ENCODE measurements around the gene MMP24OS. TPM values are rescaled to one million over a fixed set of nuclear protein-coding genes. Genes with fewer than 3 reads are reported as not detected.

The MMP24OS gene
- total RNA-seq, 1 donor from 2014 or later, result 94.6 TPM

DNA sequence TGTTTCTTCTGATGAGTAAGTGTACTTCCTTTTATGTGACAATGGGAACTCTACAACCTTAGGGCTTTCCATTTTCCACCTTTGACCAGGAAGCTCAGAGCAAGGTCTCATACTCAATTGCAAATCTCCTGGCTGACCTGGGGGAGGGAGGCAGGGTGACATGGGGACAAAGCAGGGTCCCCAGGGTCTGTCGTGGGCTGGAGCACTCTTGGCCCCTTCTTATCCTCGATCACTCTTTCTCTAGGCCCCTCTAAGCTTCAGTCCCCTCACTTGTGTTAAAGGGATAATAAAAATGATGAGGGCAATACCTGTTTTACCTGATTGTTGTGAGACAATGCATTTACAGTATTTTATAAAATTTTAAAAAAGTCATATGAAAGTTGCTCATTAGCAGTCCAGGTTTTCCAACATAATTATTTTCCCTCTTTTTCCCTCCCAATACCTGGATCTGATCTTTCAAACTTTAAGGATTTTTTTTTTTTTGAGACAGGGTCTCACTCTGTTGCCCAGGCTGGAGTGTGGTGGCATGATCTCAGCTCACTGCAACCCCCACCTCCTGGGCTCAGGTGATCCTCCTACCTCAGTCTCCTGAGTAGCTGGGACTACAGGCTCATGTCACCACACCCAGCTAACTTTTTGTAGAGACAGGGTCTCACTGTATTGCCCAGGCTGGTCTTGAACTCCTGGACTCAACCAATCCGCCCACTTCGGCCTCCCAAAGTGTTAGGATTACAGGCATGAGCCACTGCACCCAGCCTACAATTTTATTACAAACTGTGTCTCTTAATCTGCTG lies 22.7 kb upstream of the MMP24OS start:
- TF ChIP-seq, protein P1, sequence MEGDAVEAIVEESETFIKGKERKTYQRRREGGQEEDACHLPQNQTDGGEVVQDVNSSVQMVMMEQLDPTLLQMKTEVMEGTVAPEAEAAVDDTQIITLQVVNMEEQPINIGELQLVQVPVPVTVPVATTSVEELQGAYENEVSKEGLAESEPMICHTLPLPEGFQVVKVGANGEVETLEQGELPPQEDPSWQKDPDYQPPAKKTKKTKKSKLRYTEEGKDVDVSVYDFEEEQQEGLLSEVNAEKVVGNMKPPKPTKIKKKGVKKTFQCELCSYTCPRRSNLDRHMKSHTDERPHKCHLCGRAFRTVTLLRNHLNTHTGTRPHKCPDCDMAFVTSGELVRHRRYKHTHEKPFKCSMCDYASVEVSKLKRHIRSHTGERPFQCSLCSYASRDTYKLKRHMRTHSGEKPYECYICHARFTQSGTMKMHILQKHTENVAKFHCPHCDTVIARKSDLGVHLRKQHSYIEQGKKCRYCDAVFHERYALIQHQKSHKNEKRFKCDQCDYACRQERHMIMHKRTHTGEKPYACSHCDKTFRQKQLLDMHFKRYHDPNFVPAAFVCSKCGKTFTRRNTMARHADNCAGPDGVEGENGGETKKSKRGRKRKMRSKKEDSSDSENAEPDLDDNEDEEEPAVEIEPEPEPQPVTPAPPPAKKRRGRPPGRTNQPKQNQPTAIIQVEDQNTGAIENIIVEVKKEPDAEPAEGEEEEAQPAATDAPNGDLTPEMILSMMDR (IDR thresholded peaks at IDR 0.05), result no peak
- Mint-ChIP-seq H3K4me1 (ENCODE audit: low read depth) (peaks cover 45% of the 10 kb centered on the region), H3K27ac (ENCODE audit: unreplicated experiment) (no peak overlapping the region), H3K36me3 (ENCODE audit: low read depth) (no peaks in the 10 kb centered on the region), H3K9me3 (ENCODE audit: low read depth) (no peaks in the 10 kb centered on the region), H3K27me3 (ENCODE audit: low read depth) (no peaks in the 10 kb centered on the region), H3K4me3 (ENCODE audit: unreplicated experiment) (no peak overlapping the region)
- peak; percentile 21 for DNase-seq (ENCODE audit: low spot score)

DNA sequence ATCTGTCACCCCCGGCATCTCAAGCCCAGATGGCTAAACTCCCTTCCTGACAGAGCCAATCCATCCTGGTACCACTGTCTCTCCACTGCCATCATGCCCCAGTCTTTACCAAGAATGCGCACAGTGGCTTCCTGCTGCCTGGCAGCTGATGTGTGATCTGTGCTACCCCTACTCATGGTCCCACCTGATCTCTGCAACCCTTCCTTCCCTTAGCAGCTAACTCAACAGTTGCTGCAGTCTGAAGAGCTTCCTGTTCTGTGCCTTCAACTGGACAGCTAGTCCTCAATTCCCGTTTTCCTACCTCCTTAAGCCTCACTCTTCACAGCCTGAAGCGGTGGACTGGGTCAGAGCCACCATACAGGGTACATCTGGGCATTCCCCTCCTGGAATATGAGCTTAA lies 21.9 kb upstream of the MMP24OS start:
- Mint-ChIP-seq H3K27me3 (ENCODE audit: low read depth) (no peaks in the 10 kb centered on the region), H3K36me3 (ENCODE audit: low read depth) (no peaks in the 10 kb centered on the region), H3K9me3 (ENCODE audit: low read depth) (no peaks in the 10 kb centered on the region), H3K27ac (ENCODE audit: unreplicated experiment) (no peak overlapping the region), H3K4me3 (ENCODE audit: unreplicated experiment) (no peak overlapping the region), H3K4me1 (ENCODE audit: low read depth) (peaks cover 37% of the 10 kb centered on the region)
- TF ChIP-seq, protein P1 (IDR thresholded peaks at IDR 0.05), result no peak
- peak; percentile 5 for DNase-seq (ENCODE audit: low spot score)

DNA sequence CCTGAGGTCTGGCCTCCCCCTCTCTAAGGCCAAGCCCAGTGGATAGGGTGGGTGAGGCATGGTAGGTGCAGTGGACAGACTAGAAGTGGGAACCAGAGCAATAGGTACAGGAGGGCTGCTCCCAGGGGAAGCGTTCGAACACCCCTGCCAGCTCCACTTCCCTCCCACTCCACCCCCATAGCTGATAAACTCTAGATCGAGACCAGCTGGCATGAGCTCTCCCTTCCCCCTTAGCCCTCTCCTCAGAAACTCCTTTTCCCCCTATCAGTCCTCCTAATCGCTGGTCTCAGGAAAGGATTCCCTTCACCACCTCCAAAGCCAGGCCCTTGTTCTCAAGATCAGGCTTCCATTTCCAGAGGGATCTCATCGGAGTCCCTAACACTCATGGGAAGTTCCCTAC lies 20.3 kb upstream of the MMP24OS start:
- H3K27ac Mint-ChIP-seq (ENCODE audit: unreplicated experiment), result no peak overlapping the region
- H3K4me3 Mint-ChIP-seq (ENCODE audit: unreplicated experiment), result no peak overlapping the region
- no peaks in the 10 kb centered on the region for H3K27me3 Mint-ChIP-seq (ENCODE audit: low read depth)
- H3K36me3 Mint-ChIP-seq (ENCODE audit: low read depth), result no peaks in the 10 kb centered on the region
- peaks cover 22% of the 10 kb centered on the region for H3K4me1 Mint-ChIP-seq (ENCODE audit: low read depth)
- no peaks in the 10 kb centered on the region for H3K9me3 Mint-ChIP-seq (ENCODE audit: low read depth)
- no peak for DNase-seq (ENCODE audit: low spot score)
- TF ChIP-seq, protein P1 (IDR thresholded peaks at IDR 0.05), result no peak

DNA sequence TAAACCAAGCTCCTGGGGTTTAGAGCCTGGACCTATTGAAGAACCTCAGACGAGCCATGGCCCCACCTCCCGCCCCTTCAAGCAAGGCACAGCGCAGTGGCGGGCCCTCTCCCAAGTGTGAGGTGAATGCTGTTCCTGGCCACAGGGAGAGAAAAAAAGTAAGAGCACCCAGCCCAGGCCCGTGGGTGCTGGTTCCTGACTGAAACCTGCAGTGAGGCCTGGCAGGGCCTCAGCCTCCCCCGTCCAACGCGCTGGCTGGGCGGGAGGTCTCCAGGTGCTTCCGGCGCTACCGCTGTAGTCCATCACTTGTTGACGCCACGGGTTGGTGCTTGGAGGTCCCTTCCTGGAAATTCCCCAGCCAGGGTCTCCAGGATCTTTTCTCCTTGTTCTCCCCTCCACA lies 19.8 kb upstream of the MMP24OS start:
- Mint-ChIP-seq H3K4me1 (ENCODE audit: low read depth) (peaks cover 17% of the 10 kb centered on the region), H3K36me3 (ENCODE audit: low read depth) (no peaks in the 10 kb centered on the region), H3K27ac (ENCODE audit: unreplicated experiment) (no peak overlapping the region), H3K27me3 (ENCODE audit: low read depth) (no peaks in the 10 kb centered on the region), H3K9me3 (ENCODE audit: low read depth) (no peaks in the 10 kb centered on the region), H3K4me3 (ENCODE audit: unreplicated experiment) (no peak overlapping the region)
- peak; percentile 64 for DNase-seq (ENCODE audit: low spot score)
- TF ChIP-seq, protein P1 (IDR thresholded peaks at IDR 0.05), result no peak

DNA sequence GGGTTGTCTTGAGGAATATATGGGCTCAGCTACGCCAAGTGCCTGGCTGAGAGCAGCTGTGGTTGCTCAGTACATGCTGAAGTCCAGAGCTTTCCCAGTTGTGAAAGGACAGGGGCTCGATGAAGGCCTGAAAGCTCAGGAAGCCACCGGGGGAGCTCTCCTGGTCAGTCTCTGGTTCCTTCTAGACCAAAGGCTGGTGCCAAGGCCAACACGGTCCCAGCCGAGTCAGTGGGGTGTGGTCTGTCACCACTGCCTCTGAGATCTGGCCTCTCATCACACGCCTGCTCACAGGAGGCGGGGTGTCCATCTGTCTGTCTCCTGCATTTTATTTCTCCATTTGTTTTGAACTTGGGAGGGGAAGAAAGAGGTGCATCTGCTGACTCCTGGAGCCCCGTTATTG lies 19.2 kb upstream of the MMP24OS start:
- DNase-seq (ENCODE audit: low spot score), result peak; percentile 75
- Mint-ChIP-seq H3K36me3 (ENCODE audit: low read depth) (no peaks in the 10 kb centered on the region), H3K9me3 (ENCODE audit: low read depth) (no peaks in the 10 kb centered on the region), H3K27ac (ENCODE audit: unreplicated experiment) (no peak overlapping the region), H3K4me3 (ENCODE audit: unreplicated experiment) (no peak overlapping the region), H3K4me1 (ENCODE audit: low read depth) (peaks cover 11% of the 10 kb centered on the region), H3K27me3 (ENCODE audit: low read depth) (no peaks in the 10 kb centered on the region)
- TF ChIP-seq, protein P1 (IDR thresholded peaks at IDR 0.05), result no peak
